PC-9 (cell line): ENCODE results near the gene TTLL9.

ENCODE experiments used
- CTCF ChIP-seq: fragments of 200-600 bp; sonication (generic); conservative IDR thresholded peaks from 2 replicates; pipeline ENCODE4 v1.6.1; 2017; ENCODE audit warnings: mixed run types, antibody characterized with exemption, mild to moderate bottlenecking, moderate library complexity
- EZH2 ChIP-seq: fragments of 200-600 bp; sonication (generic); IDR thresholded peaks from 2 replicates; pipeline ENCODE4 v1.8.0; 2017; ENCODE audit warnings: antibody characterized with exemption, low read depth

DNA sequence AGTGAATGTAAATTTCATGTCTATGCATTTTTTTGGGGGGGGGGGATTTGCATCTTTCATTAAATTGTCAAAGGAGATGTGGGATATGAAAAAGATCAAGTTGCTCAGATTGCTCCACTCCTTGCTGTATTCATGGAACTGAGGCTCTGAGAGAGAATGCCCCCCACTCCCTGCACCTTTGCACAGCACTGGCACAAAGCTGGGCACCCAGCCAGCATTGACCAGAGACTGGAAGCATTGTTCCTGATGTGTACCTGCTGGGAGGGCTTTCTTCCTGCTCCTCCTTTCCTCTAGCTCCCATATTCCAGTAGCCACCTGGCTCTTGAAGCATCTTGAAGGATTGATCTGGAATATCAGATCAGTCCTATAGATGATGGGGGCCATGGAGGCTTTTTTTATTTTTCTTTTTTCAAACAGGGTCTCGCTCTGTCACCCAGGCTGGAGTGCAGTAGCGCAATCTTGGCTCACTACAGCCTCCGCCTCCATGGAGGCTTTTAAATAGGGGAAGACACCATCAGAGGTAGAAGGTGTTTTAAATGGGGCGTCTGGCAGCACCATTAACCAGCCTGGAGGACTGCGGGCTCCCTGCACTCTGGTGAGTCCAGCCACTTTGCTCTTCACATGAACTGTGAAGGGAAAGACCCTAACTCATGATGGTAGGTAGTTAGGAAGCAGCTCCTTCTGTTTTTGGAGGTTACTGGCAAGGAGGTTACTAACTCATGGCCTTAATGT, 11.0 kb upstream of the TTLL9 start:
- TF ChIP-seq CTCF, result no peak
- no peak for TF ChIP-seq EZH2
